NCI-H187 treated with DMSO at 0.1 percent for 48 hours (cell line): ENCODE results near the gene GJB2.

Source experiments
- DNase-seq: peaks from one replicate; lab custom pipeline; 2025; lab: John Stamatoyannopoulos, UW

The GJB2 gene

DNA sequence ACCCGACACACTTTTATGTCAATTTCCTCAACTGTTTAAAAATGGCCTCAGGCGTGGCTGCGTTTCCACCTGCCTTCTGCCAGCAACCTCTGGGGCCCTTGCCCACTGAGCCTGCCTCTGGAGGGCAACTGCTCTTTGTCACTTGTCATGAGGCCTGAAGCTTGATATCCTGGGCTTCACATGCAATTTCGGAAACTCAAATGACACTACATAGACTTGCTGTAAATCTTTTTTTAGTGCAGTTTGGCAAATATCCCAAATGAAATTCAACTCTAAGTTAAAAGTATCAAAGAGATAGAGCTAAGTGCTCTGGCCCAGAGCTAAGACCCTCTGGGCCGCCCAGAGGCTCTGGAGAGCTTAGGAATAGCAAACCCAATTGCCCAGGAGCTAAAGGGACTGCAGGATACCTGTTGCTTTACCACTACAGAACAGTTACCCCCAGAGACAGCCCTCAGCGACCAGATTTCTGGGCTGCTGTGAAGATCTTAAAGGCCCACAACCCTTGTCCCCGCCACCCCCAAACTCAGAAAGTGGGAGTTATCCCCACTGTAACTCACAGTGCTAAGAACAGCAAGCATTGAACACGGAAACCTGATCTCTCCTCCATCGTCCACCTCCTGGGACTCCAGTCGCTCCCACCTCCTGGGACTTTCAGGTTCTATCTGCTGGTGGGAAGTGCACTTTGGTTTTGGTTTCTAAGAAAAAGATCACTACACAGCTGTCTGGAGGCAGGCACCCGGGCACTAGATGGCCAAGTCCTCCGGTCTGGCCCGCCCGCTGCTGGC is 51.3 kb downstream of the GJB2 start:
- DNase-seq, result no peak

DNA sequence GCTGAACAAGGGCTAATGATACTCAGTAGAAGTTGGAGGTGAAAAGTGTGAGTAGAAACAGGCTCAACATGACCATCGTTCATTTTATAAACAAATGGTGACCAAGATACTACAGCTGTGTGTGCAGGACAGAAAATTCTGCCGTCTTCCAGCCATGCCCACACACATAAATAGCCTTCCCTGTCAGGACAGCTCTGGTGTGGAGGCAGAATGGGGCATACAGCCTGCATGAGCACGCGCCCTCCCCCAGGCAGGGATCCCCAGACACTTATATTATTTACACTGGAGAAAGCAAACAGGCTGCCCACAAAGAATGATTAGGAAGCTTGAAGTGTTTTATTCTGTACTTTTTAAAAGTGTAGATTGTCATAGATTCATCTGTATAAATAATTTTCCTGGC is 52.3 kb downstream of the GJB2 start:
- DNase-seq, result no peak

DNA sequence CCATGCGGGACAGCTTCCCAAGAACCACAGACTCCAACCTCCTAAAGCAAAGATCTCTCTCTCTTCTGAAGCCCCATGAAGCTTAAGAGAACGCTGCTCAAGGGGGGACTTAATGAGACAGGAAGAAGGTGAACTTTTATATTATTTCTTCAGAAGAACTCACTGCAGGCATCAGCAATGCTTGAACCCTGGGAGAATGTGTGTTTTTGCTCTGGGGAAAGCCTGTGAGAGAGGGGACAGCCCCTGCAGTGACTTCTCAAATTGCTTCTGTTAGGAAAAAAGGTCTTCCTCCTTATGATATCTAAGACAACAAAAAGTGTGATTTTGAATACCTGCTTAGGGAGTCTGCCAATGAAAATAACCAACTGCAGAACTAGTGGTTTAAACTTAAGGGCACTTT is 54.9 kb downstream of the GJB2 start:
- no peak for DNase-seq
